Midbrain (tissue), 1 donor: ENCODE data around the gene MYH14.
"Not testable (repeated sequence)": the region's sequence is repeated elsewhere in the genome, so short reads cannot be mapped to it uniquely, and the experiment has no call there.

Source experiments
- DNase-seq: peaks from one replicate; lab custom pipeline; 2025; lab: John Stamatoyannopoulos, UW

Gene MYH14

DNA sequence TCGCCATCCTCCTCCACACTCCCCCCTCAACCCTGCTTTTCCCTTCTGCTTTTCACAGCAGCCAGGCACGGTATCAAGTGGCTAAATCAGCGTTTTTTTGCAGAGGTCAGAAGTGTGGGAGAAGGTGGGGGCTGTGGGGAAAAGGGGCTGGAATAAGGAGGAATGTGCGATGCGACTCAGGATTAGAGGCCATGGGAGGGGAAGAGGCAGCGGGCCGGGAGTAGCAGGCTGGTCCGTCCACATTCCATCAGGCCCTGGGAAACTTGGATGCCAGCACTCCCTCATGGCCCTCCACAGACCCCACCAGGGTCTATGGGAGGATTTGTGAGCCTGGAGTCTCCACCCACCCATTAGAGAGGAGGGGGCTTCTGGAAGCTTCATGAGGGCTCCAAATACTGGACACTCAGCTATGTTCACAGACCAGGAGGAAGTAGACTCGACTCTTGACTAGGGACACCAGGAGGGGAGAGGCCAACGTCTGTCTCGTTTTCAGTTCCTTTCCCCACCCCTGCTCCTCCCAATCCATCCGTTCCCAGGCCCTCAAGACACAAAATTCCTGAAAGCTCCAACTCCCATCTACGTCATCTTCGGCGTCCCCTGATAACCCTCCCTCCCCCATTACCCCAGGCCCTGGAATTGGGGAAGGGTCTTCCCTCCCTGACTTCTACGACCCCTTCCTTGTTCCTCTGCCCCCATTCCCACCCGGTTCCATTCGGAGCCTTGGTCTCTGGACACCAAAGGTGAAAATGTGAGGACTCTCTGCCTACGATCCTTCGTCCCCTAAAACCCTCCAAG is 129.0 kb downstream of the MYH14 start:
- DNase-seq, result no peak

DNA sequence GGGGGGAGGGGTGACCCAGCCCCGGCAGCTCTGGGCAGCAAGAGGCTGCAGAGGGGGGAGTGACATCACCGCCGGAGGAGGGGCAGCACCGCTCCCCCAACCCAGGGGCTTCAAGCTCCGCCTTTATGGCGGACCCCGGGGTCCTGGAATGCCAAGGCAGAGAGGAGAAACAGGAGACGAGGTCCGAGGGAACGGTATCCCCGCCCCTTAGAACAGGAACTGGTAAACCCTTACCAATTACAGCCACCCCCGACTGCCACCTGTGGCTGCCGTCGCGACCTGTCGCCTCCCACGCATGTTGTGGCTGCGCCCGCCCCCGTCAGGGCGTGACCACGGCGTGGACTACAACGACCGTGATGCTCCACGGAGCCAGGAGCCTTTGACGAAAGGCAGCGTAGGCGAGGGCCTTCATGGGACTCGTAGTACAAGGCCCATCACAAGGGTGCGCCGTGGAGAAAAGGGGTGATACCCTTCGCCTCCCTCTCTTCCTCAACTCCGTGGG is 129.9 kb downstream of the MYH14 start:
- DNase-seq, result peak; percentile 94

DNA sequence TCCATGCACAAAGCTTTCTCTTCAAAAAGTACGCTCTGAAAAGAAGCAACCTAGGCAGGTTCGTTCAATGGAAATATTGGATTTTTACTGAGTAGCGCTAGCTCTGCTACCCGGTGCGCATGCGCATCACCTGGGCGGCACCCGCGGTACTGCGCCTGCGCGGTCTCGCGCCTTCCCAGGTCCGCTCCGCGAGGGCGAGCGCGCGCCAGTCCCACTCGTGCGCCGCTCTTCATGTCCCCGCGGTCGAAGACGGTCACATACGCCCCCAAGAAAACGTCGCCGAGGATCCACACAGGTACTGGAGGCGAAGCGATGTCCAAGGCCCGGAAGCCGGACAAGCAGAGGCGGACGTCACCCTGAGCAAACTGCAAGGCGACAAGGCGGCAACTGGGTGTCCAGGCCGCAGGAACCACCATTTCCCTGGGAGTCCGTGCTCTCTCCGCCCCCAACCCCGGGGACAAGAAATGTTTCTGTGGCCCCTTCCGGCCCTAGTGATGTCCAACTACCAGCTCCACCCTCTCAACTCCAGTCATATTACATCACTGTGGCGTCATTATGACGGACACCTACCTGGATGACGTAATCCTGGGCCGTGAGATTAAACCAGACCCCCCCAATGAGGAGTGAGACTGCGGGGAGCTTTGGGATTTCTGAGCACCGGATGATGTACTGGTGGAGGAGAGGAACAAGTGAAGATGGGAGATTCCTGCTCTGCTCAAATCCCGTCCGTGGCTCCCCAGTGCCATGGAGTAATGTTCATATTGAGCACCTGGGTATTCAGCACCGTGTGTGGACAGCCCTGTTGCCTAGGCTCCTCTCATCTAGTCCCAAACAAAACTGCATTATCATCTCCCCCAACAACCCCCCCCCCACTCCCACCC is 130.6 kb downstream of the MYH14 start:
- peak; percentile 93 for DNase-seq

DNA sequence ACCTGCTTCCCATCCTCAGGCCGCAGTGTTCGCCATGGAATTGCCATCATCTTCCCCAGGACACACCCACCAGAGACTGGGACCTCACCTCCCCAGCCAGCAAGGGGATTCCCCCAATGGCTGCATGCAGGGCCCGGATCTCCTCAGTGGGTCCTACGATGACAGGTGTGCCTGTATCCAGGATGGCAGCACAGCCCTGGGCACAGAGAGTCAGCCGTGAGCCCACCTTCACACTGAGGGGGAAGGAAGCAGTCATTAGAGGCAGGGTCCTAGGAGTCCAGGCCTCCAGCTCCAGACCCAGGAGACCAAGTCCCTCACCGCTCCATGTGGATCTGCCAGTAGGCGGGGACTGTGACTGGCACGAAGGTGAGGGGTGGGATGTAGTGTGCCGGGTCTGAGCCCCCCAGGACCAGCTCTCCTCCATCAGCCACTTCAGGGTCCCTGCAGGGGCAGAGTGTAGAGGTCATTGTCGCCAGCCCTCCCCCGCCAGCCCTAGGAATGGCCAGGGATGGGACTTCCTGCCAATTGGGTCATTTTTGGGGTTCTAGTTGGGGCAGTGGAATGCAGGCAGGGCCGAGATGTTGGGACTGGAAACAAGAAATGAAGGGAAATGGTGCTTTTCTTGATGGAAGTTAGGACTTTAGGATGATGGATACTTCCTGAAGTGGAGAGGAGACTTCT is 131.5 kb downstream of the MYH14 start:
- DNase-seq, result no peak

DNA sequence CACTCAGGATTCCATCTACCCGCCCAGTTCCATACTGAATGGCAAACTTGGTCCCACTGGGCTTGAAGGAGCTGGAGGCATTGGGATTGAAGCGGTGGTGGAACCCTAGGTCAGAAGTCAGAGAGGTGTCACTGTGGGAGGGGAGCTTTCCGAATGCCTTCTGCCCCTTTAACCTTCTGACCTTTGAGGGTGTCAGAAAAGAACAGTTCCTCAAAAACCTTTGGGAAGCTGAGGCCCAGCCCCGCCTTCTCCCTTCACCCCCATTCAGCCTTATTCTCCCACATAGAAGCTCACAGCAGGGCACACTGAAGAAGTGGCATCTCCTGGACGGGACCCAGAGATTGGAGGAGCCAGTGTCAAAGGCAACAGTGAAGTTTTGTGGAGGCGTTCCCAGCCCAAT is 133.6 kb downstream of the MYH14 start:
- not testable (repeated sequence) for DNase-seq

DNA sequence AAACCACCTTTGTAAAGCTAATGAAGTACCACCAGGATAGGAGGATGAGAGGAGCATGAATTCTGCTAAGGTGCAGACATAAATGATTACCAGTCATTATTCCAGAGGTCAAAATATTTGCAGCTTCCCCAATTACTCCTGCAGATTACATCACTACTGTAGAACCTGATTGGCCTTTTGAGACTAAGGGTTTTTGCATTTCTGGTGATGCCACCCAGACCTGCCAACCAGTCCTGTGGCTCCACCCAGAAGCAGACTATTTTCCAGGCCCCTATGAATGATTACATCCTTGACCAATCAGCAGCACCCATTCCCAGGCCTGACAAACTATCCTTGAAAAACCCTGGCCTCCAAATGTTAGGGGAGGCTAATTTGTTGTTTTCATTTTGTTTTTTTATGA is 136.9 kb downstream of the MYH14 start:
- DNase-seq, result no peak

DNA sequence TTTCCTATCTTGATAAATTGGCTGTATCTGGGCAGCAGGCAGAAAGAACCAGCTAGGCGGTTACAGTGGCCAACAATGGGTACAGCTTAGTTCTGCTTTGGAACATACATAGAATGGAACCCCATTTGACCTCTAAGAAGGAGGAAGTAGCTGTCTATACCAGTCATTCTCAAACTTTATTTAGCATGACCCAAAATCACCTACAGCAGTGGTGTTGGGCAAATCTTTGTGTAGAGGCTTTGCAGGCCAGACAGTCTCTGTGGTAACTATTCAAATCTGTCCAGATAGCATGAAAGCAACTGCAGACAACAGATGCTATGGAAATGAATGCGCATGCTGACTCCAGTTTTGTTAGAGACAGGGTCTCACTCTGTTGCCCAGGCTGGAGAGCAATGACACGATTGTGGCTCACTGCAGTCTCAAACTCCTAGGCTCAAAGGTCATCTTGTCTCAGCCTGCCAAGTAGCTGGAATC is 137.7 kb downstream of the MYH14 start:
- DNase-seq, result no peak

DNA sequence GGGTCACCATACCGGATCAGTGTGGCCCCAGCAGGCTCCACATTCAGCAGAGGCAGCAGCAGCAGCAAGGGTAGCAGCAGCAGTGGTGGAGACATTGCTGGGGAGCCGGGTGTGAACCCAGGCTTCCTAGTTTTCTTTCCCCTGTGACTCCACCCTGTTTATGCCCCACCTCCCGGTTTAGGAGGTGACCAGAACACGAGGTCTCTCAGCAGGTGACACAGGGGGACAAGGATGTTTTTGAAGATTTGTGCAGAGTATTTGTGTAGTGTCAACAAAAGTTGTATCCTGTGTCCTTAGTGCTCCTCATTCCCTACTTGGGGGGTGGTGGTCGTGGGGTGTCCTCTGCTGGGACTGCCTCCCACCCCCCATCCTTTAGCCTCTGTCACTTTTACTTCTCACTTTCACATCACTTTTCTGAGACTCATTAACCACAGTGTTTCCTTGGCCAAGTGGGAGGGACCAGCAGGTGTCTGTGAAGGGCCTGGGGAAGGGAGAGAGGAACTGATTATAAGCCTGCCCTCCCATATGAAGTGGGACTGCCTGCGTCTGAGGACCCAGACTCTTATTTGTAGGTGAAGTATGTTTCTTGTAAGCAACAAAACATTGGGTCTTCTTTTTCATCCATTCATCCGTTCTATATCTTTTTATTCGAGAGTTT is 141.4 kb downstream of the MYH14 start:
- peak; percentile 29 for DNase-seq

DNA sequence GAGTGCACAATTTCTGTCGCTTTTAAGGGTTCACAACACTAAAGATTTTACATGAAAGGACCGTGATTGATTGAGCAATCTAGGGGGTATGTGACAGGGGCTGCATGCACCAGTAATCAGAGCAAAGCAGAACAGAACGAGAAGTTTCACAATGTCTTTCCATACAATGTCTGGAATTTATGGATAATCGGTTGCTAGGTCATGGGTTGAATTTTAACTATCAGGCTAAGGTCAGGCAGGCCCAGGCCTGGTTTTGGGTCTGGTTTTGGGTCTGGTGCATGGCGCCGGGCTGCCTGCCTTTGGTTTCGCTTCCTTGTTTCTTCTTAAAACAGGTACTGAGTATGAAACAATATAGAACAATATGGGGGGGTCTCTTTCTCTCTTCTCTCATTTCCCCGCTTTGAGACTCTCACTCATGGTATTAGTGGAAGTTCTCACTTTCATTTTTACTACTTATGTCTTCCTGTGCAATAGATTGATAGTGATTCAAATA is 143.7 kb downstream of the MYH14 start:
- not testable (repeated sequence) for DNase-seq

DNA sequence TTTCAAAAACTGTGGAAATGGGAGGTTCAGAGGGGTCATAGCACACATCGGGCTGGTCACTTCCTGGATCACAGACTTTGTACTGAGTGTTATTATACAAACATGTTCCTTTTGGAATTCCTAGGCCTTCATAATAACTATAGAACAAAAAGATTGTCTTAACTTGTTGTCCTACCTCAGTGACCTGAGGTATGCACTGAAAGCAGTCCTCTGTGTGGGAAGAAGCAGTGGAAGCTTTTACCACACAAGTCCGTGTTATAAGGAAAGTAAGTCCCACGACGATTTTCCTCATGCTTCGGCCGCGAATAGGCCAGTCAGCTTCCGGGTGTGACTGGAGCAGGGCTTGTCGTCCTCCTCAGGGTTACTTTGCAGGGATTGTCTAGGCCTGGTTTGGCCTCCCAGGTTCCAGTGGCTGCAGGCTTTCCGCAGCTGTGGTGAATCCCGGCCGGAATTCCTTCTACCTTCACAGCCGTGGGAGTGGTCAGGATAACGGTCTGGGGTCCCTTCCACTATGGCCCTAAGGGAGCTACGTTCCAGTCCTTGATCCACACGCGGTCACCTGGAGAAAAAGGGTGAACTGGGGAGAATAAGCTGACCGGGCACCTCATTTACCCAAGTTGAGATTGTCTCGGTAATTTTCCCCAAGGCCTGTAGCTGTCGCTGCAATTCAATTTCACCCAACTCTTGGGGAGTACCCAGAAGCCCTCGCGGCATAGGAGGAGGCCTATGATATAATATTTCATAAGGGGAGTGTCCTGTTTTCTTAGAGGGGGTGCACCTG is 146.0 kb downstream of the MYH14 start:
- DNase-seq, result no peak

DNA sequence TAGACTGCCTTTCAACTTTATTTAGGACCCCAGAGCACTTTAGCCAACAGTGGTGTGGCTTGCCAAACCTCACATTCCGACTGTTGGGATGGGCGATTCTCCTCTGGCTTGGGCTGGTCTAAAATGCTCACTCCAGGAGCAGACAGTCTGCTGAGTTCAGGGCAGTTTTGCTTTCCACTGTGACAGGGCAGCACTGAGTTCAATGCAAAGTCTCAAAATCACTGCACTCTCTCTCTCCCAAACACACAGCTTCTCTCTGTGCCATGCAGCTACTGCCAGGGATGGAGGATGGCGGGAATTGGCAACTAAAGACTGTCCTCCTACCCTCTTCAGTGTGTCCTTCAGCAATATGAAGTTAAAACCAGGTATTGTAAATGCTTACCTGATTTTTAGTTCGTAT is 148.8 kb downstream of the MYH14 start:
- DNase-seq, result no peak

DNA sequence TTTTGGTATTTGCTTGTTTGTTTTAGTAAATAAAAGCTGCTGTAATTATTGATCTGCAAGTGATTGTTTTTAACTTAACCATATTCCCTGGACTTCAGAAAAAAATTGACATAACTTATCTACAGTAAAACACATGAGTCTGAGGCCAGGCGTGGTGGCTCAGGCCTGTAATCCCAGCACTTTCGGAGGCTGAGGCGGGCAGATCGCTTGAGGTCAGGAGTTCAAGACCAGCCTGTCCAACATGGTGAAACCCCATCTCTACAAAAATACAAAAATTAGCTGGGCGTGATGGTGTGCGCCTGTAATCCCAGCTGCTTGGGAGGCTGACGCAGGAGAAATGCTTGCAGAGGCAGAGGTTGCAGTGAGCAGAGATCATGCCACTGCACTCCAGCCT is 150.1 kb downstream of the MYH14 start:
- DNase-seq, result not testable (repeated sequence)

DNA sequence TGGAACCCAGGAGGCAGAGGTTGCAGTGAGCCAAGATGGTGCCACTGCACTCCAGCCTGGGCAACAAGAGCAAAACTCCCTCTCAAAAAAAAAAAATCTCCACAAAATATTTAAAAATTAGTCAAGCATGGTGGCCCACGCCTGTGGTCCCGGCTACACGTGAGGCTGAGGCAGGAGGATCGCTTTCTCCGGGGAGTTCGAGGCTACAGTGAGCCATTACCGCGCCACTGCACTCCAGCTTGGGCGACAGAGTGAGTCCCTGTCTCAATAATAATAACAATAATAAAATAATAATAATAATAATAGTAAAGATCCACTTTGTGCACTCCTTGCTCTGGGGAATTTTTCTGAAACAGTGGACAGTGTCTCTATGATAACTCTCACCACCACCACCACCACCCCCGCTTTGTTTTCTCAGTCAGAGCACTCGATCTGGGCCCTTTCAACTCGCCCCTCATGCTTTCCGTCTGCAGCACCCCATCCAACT is 153.3 kb downstream of the MYH14 start:
- DNase-seq, result no peak

DNA sequence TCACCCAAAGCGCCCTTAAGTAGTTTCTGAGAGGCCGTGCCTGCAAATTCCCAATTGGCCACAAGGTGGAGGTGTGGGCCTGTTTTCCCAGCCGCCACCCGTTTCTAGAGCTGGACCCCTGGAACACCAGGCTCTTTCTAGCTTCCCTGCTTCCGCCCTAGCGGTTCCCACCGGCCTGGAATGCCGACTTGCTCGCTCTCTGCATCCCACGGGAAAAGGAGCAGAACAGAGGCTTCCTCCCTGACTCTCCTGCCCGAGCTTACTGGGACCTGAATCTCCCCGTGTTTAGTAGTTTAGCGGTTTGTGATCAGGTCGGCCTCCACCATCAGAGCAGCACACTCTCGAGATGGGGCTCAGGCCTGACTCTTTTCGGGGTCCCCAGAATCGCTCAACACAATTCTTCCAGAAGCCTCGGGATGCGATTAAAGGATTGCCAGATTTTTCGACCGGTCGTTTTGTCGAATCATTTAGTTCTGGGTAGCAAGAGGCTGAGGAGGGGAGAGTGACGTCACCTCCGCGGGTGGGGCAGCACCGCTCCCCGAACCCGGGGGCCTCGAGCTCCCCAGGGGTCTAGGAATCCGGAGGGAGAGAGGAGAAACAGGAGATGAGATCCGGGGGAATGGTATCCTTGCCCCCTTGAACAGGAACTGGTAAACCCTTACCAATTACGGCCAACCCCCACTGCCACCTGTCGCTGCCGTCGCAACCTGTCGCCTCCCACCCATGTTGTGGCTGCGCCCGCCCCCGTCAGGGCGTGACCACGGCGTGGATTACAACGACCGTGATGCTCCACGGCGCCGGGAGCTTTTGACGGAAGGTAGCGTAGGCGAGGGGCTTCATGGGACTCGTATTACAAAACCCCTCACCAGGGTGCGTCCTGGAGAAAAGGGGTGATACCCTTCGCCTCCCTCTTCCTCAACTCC is 154.0 kb downstream of the MYH14 start:
- peak; percentile 84 for DNase-seq

DNA sequence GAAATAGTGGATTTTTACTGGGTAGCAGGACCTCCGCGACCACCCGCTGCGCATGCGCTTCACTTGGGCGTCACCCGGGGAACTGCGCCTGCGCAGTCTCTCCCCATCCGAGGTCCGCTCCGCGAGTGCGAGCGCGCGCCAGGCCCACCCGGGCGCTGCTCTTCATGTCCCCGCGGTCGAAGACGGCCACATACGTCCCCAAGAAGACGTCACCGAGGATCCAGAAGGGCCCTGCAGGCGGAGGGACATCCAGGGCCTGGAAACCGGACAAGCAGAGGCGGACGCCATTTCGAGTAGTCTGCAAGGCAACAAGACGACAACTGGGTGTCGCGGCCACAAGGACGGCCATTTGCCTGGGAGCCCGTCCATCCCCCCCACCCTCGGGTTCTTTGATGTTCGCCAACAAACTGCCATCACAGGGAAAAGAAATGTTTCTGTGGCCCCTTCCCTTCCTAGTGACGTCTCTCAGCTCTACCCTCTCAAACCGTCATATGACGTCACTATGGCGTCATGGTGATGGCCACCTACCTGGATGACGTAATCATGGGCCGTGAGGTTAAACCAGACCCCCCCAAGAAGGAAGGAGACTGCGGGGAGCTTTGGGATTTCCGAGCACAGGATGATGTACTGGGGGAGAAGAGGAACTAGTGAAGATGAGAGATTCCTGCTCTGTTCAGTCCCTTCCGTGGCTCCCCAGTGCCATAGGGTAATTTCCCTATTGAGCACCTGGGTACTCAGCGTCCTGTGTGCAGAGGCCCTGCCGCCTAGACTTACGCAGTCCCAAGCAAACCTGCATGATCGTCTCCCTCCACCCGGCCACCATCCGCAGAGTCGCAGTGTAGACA is 155.3 kb downstream of the MYH14 start:
- DNase-seq, result peak; percentile 69

DNA sequence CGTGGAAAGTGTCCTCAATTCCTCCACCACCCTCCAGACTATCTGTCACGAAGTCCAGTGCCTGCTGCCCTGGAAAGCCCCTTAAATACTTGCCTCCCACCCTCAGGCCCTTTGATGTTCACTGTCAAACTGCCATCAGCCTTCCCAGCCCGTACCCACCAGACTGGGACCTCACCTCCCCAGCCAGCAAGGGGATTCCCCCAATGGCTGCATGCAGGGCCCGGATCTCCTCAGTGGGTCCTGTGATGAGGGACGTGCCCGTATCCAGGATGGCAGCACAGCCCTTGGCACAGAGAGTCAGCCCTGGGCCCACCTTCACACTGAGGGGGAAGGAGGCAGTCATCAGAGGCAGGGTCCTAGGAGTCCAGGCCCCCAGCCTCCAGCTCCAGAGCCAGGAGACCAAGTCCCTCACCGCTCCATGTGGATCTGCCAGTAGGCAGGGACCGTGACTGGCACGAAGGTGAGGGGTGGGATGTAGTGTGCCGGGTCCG is 156.0 kb downstream of the MYH14 start:
- DNase-seq, result no peak
